GM19455 (cell line): ENCODE measurements around the gene CAMTA1.

Source experiments
- ATAC-seq: cut with Tn5 transposase; IDR thresholded peaks from one replicate; pipeline ENCODE4 v1.9.1; 2021; ENCODE audit not compliant: unreplicated experiment

Gene CAMTA1

DNA sequence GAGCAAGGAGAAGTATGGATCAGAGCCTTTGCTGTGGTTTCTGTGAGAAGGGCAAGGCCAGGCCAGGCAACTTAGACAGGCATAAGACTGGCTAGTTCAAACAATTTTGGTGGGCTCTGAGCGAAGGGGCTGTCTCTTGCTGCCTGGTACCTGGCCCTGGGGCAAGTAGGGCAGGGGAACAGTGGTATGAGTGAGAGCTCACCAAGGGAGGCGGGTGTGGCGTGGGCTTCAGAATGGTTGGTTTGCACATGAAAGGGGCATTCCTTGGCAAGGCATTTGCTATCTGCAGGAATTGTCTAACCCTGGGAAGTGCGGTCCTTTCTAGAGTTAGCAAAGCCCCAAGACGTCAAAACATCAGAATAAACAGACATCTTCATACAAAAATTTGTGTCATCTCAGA lies 210.5 kb downstream of the CAMTA1 start:
- no peak for ATAC-seq

GRCh38 chr1:6996371-6996770 lies 211.1 kb downstream of the CAMTA1 start:
- no peak for ATAC-seq

DNA sequence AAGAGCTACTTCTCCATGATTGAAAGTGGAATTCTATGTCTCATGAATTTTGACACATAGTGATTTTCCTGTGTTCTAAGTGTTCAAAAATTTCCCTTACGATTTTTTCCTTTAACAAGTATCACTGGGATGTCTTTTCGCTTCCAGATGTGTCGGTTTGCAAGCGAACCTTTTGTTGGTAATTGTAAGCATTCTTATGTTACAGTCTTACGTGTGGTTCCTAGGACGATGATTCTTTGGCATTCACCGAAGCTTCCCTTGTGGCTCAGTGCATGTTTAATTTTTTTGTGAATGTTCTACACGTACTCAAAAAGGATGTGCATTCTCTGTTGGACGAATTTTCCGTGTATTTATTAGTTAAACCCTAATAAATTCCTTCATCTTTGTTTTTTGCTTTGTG lies 211.6 kb downstream of the CAMTA1 start:
- ATAC-seq = no peak

- no peak for ATAC-seq
Measured at GRCh38 chr1:6998267-6998666, 213.0 kb downstream of the CAMTA1 start.

- no peak for ATAC-seq
Measured at GRCh38 chr1:6999826-7000225, 214.6 kb downstream of the CAMTA1 start.

DNA sequence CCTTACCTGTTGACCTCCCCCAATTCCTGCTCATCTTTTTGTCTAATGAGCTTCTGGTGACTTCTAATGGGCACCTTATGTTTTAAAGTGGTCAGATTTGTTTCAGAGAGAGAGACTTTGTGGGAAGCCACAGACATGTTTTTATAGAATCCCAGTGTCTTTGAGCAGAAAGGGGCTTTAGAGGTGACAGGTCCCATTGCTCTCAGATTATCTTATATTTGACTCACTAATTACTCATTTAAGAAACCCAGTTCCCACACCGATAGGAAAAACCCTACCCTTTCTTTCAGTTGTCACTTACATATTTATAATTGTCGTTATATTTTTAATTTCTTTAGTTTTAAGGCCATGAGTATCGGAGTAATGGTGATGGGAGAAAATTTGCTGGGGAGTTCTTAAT lies 215.5 kb downstream of the CAMTA1 start:
- no peak for ATAC-seq

GRCh38 chr1:7002728-7003127 lies 217.5 kb downstream of the CAMTA1 start:
- ATAC-seq = no peak

- no peak for ATAC-seq
Measured at GRCh38 chr1:7003676-7004075, 218.4 kb downstream of the CAMTA1 start.

DNA sequence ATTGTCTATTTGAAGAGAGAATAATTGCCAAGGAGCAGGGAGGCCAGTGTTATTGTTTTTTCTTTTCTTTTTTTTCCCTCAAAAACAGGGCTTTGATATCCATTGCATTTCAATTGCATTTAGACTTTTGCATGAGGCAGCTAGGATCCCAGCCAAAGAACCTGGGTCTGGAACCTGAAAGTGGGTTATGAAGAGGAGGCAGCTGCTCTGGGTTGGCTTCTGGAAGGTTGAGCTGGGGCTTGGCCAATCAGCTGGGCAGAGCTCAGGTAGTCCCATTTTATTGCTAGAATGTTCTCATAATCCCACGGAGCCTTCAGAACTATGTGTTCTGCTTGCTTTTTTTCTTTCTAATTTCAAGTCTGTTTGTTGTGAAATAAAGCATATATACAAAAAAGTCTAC lies 218.9 kb downstream of the CAMTA1 start:
- ATAC-seq = no peak

GRCh38 chr1:7005762-7006161 lies 220.5 kb downstream of the CAMTA1 start:
- ATAC-seq = no peak

DNA sequence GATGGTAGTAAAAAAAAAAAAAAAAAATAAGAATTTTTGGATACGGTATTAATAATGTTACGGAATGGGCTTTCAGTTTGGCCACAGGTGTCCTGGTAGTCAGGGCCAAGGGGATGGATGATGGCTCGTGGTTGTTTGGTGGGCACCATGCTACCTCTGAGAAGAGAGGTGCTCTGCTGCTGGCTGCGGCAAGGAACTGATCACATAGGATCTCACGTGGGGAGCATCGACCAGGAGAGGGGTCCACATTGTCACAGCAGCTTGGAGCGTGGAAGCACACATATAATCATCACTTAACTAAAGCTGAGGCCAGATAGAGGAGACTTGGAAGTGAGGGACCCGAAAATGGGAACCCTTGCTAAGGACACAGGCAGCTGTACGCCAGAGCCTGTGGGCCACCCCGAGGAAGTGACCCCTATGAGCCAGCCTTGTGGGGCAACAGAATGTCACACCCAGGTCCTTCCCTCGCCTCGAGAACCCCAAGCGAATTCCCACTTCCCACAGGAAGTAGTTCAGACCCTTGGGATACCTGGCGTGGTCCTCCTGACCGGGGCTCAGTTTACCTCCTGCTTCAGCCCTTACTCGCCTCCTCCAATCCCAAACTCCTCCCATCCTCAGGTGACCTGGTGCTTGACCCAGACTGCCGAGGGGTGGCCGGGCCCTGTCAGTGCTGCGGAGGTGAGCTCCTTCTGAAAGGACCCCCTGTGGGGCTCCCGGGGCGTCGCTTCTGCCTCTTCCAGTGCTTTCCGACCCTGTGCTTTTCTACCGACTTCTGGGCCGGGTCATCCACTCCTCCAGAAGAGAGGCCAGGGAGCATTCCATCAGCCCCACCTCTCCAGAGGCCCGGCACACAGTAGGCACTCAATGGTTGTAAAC lies 222.0 kb downstream of the CAMTA1 start:
- no peak for ATAC-seq

DNA sequence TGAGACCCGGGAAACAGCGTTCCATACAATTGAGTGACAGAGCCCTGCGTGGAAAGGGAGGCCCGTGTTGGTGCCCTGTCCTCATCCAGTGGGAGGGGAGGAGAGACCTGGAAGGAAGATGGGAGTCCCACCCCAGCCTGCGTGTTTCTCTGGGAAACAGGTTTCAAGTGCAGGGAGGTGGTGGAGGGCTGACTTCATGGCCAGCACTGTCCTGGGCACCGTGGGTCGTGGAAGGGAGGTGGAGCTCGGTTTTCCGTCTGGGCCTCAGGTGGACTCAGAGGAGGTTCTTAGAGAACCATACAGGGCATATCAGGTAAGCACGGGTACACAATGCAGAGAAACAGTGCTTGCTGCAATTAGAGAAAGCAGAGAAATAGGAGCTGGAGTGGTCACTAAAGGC lies 222.6 kb downstream of the CAMTA1 start:
- ATAC-seq = no peak

DNA sequence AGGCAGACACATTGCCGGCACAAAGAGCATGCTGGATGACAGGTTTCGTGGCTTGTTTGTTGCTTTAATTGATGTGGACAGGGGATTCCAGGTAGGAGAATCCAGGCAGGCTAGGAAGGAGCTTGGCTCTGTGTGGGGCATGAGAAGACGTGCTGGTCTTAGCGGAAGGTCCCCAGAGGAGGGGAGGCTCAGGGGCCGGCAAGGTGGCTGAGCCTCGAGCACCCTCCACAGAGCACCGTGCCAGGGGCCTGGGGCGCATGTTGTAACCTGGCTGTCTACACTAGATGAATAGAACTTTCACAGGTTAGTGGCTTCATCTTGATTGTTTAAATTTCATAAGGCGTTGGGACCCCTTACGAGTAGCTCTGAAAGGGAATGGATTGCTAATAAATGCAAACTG lies 223.1 kb downstream of the CAMTA1 start:
- ATAC-seq = no peak

- no peak for ATAC-seq
Measured at GRCh38 chr1:7008975-7009740, 223.9 kb downstream of the CAMTA1 start.

DNA sequence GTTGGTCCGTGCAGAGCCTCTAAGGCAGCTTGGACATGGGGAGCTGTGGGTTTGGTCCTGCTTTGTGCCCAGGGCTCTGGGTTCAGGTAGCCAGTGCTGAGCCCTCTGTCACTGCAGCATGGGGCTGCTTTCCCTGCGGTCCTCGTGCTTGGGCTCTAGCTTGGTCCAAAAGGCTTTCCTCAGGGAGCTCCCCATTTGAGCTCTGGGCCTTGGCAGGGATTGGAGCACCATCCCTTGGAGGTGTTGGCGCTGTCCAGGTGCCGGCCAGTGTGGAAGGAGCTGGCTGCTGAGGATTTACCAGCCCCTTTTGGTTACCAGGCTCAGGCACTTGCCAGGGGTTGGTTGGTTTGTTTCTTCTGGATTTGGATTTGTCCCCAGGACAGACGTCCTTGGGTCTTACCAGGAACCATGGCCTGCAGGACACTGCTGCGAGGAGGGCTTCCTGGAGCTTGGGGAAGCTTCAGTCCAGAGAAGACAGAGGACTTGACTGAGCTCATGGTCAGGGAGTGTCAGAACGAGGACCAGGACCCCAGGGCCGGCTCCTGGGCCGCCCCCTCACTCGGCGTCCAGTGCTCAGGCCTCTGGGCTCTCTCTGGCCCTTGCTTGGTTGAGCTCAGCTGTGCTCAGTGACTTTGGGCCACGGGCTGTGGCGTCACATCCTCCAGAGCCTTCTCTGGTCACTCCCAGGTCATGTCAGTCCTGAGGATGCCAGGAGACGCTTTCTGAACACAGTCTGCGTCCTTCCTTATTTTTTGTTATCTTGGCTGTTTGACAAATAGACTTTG lies 224.7 kb downstream of the CAMTA1 start:
- ATAC-seq = no peak

- no peak for ATAC-seq
Measured at GRCh38 chr1:7010534-7011200, 225.4 kb downstream of the CAMTA1 start.

- ATAC-seq = no peak
Measured at GRCh38 chr1:7011826-7012225, 226.6 kb downstream of the CAMTA1 start.

DNA sequence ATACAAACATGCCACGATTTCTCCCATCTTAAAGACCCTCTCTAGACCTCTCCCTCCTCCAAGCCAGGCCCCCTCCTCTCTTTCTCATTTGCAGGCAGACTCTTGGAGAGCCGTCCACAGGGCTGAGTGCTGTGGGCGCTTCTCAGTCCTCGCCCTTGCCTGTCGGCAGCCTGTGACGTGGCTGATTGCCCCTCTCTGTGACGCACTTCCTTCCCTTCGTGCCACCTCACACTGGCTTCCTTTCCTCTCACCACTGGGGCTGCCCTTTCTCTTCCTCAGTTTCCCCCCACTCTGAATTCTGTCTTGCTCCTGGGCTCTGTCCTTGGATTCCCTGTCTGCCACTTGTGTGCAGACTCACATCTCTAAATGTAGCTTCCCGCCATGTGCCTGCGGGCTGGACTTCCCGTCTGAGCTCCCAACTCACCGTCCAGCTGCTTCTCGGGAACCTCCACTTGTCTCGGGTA lies 227.2 kb downstream of the CAMTA1 start:
- no peak for ATAC-seq

GRCh38 chr1:7013833-7014639 lies 228.8 kb downstream of the CAMTA1 start:
- no peak for ATAC-seq

DNA sequence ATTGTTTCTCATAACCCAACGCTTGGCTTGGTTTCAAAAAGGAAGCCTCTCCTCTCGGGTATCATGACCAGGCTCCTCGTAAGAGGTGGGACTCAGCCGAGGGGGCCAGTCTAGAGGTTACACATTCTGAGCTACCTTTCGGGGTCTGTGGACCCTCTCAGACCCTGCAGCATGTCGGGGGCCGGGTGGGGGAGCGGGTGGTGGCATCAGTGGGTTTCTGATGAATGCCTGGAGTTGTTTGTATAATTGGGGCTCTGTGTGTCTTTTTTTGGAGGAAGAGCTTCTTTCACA lies 229.3 kb downstream of the CAMTA1 start:
- no peak for ATAC-seq
